K562 (cell line): ENCODE data around the gene GAA. TPM values are rescaled to one million over a fixed set of nuclear protein-coding genes. Genes with fewer than 3 reads are reported as not detected.
A peak's percentile ranks its signal among the peaks of the same experiment; 100 is the strongest.

Experiments
- BRF2 ChIP-seq: IDR thresholded peaks from 3 replicates; pipeline ENCODE4 v1.6.1; 2011; ENCODE audit warnings: borderline replicate concordance, mild to moderate bottlenecking; ENCODE audit not compliant: insufficient read length, insufficient read depth
- CSDE1 ChIP-seq, 2 experiments: fragments of 450-650 bp; IDR thresholded peaks; 2 replicates each; pipeline ENCODE4 v1.6.1; 2016; ENCODE audit warnings: mild to moderate bottlenecking in 1 of 2
- ELF1 ChIP-seq: fragments of 200-800 bp; sonication (Bioruptor generic); IDR thresholded peaks from 2 replicates; pipeline ENCODE4 v1.6.1; 2016; ENCODE audit warnings: missing genetic modification characterization, missing compliant biosample characterization
- ETV5 ChIP-seq: sonication (generic); formaldehyde crosslinking; IDR thresholded peaks from 2 replicates; pipeline ENCODE4 v1.4.0; 2020; ENCODE audit warnings: low read depth, mild to moderate bottlenecking, missing genetic modification reagents
- MLLT1 ChIP-seq, 2 experiments: fragments of 450-650 bp; IDR thresholded peaks; 2 replicates each; pipeline ENCODE4 v1.6.1; 2016
- MYC ChIP-seq, 2 experiments: fragments of 250-450 bp in 1 of 2; sonication (Bioruptor Pico) in 1 of 2; IDR thresholded peaks; 2 replicates each; pipeline versions ENCODE4 v1.5.1 to v1.6.1; 2012 to 2021; ENCODE audit warnings: low read depth in 2 of 2, borderline replicate concordance in 1 of 2, improper control_type of control experiment in 1 of 2, low read length in 1 of 2, mild to moderate bottlenecking in 1 of 2, moderate library complexity in 1 of 2
- NR0B1 ChIP-seq: fragments of 450-650 bp; IDR thresholded peaks from one replicate; pipeline ENCODE4 v1.6.1; 2018; ENCODE audit warnings: mild to moderate bottlenecking, moderate library complexity; ENCODE audit not compliant: partially characterized antibody
- PBX2 ChIP-seq, 2 experiments: IDR thresholded peaks in 1 of 2; conservative IDR thresholded peaks in 1 of 2; 2 replicates each; pipeline ENCODE4 v1.6.1; 2016; ENCODE audit warnings: low read depth in 2 of 2, mild to moderate bottlenecking in 1 of 2, missing compliant biosample characterization in 1 of 2, missing genetic modification characterization in 1 of 2, moderate library complexity in 1 of 2
- PYGO2 ChIP-seq: fragments of 450-650 bp; IDR thresholded peaks from 2 replicates; pipeline ENCODE4 v1.6.1; 2016; ENCODE audit warnings: mild to moderate bottlenecking, missing genetic modification characterization, moderate library complexity, missing compliant biosample characterization
- SP2 ChIP-seq: IDR thresholded peaks from 2 replicates; pipeline ENCODE4 v1.6.1; 2011; ENCODE audit warnings: mild to moderate bottlenecking, low read depth, low read length, moderate library complexity; ENCODE audit not compliant: poor library complexity, severe bottlenecking; ENCODE audit errors: extremely low read depth
- SRSF9 ChIP-seq: fragments of 200-400 bp; formaldehyde crosslinking; IDR thresholded peaks from 2 replicates; pipeline ENCODE4 v1.6.1; 2017; ENCODE audit warnings: low read depth, low read length, borderline replicate concordance
- polyA plus RNA-seq, 8 experiments: library from polyadenylated mRNA; depleted of rRNA in 4 of 8; stranded (reverse) in 5 of 8; unstranded in 3 of 8; fragments of >200 nt; fragmentation: Nextera tagmentation in 2 of 8; fragmentation: Illumina TruSeq in 1 of 8; extraction: Ambion mirVana in 2 of 8; extraction: Trizol in 1 of 8; gene quantifications; 2 replicates each; pipeline versions ENCODE4 v1.2.1 to v1.2.3, GENCODE V29; 2011 to 2014; ENCODE audit warnings: inconsistent platforms in 1 of 8, missing spikeins in 1 of 8
- total RNA-seq, 7 experiments: library from RNA; depleted of rRNA in 6 of 7; stranded (reverse); fragments of >200 nt in 6 of 7; fragmentation: Illumina TruSeq in 2 of 7; extraction: Trizol in 2 of 7; gene quantifications; 2 replicates each; pipeline versions ENCODE4 v1.2.1 to v1.2.3, GENCODE V29; 2011 to 2021; ENCODE audit warnings: low replicate concordance in 1 of 7

Gene GAA
- total and polyA plus RNA-seq, 9 of the 15 experiments (the other 6 are each of a cell fraction or from before 2014, with no cell fraction given) = 0.15 to 6.4 (median 1.7) TPM

- no peak for TF ChIP-seq MLLT1 (IDR thresholded peaks at IDR 0.05)
- TF ChIP-seq ELF1 (tag) = 0 out of 2 replicates have a peak, but pooled peaks have one; percentile 34
- TF ChIP-seq BRF2 = no peak
- TF ChIP-seq SRSF9 = no peak
- TF ChIP-seq SP2 = no peak
- no peak for TF ChIP-seq PBX2 (CRISPR knock-in tag; IDR thresholded peaks at IDR 0.05; ENCODE audit: low read depth)
- TF ChIP-seq PBX2 (tag; conservative IDR thresholded peaks at IDR 0.05; ENCODE audit: low read depth) = no peak
- no peak for TF ChIP-seq PYGO2 (tag)
- TF ChIP-seq NR0B1 = no peak
- TF ChIP-seq MYC (IDR thresholded peaks at IDR 0.05; ENCODE audit: low read depth, low read length) = peak; percentile 78; the same call in 1 of the 2 replicates
- no peak; the same call in 1 of the 2 replicates for TF ChIP-seq MYC (CRISPR knock-in tag; IDR thresholded peaks at IDR 0.05; ENCODE audit: borderline replicate concordance, low read depth)
- peak; percentile 17; the same call in 1 of the 2 replicates for TF ChIP-seq ETV5 (CRISPR knock-in tag)
- TF ChIP-seq CSDE1 (IDR thresholded peaks at IDR 0.05) = no peak
Measured at GRCh38 chr17:80147035-80147822, 45.8 kb downstream of the GAA start, which contains the start of gene EIF4A3 (continued).
